ENCODE data around the gene SMOC2.
"Not testable (repeated sequence)": the region's sequence is repeated elsewhere in the genome, so short reads cannot be mapped to it uniquely, and the experiment has no call there.

The SMOC2 gene

GRCh38 chr6:168684906-168685305, 243.9 kb downstream of the SMOC2 start:
- H3K4me3 Mint-ChIP-seq: no peak overlapping the region
- peaks cover 58% of the 10 kb centered on the region for H3K27me3 Mint-ChIP-seq
- DNase-seq (ENCODE audit: low spot score in 2 of 2): no peak
- H3K4me1 Mint-ChIP-seq: no peaks in the 10 kb centered on the region
- no peak overlapping the region for H3K27ac Mint-ChIP-seq (ENCODE audit: low read depth)
- ATAC-seq (replicated peaks; ENCODE audit: extremely low read depth, poor library complexity, severe bottlenecking): no peak
- H3K9me3 Mint-ChIP-seq: no peaks in the 10 kb centered on the region
- H3K36me3 Mint-ChIP-seq (ENCODE audit: insufficient read depth): no peaks in the 10 kb centered on the region

DNA sequence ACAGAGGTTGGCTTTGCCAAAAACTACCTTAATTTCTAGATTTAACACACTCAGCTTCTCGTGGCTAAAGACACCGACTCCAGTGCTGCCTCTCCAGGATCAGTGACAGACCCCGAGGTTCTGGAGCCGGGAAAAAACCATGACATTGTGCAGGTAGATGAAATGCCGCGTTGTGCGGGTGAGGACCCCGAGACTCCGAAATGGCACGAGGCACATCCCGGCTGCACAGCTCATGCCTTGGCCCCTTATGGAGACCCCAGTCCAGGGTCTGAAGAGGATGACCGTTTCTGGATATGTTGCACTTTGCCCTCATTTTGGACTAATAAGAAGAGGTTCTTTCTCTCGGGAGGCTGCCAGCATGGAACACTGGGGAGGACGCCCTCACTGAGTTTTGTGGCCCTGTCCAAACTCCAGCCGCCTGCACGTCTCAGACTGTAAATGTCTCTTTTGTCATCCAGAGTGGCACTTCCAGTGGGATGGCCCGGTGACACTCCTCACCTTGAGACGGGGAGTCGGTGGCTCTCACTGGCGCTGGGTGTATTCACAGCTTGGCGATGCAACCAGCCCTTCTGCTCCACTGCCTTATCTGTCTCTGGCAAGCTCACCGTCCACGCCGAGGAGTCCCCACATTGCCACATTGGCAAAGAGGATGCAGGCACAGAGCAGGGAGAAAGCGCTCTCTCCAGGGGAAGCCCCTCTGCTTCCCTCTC, 245.2 kb downstream of the SMOC2 start:
- Mint-ChIP-seq H3K27ac (ENCODE audit: low read depth) (no peak overlapping the region), H3K4me3 (no peak overlapping the region), H3K4me1 (no peaks in the 10 kb centered on the region), H3K27me3 (peaks cover 58% of the 10 kb centered on the region), H3K36me3 (ENCODE audit: insufficient read depth) (no peaks in the 10 kb centered on the region), H3K9me3 (no peaks in the 10 kb centered on the region)
- ATAC-seq (replicated peaks; ENCODE audit: extremely low read depth, poor library complexity, severe bottlenecking) (no peak), DNase-seq (ENCODE audit: low spot score in 2 of 2) (no peak)

GRCh38 chr6:168686831-168687730, 246.1 kb downstream of the SMOC2 start:
- Mint-ChIP-seq H3K36me3 (ENCODE audit: insufficient read depth) (no peaks in the 10 kb centered on the region), H3K27ac (ENCODE audit: low read depth) (no peak overlapping the region), H3K9me3 (no peaks in the 10 kb centered on the region), H3K27me3 (peaks cover 58% of the 10 kb centered on the region), H3K4me1 (no peaks in the 10 kb centered on the region), H3K4me3 (no peak overlapping the region)
- ATAC-seq (replicated peaks; ENCODE audit: extremely low read depth, poor library complexity, severe bottlenecking): no peak
- no peak for DNase-seq (ENCODE audit: low spot score in 2 of 2)

DNA sequence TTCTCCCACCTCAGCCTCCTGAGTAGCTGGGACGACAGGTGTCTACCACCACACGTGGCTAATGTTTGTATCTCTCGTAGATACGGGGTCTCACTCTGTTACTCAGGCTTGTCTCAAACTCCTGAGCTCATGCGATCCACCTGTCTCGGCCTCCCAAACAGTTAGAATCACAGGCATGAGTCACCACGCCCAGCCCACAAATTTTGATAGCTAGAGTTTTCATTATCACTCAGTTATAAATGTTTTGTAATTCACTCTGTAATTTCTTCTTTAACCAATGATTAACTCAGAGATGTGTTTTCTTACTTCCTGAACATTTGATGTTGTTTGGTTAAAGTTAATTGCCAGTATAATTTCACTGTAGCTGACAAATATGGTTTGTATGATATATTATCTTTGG, 249.3 kb downstream of the SMOC2 start:
- no peaks in the 10 kb centered on the region for H3K4me1 Mint-ChIP-seq
- H3K27me3 Mint-ChIP-seq: peaks cover 41% of the 10 kb centered on the region
- H3K36me3 Mint-ChIP-seq (ENCODE audit: insufficient read depth): no peaks in the 10 kb centered on the region
- ATAC-seq (replicated peaks; ENCODE audit: extremely low read depth, poor library complexity, severe bottlenecking): no peak
- H3K27ac Mint-ChIP-seq (ENCODE audit: low read depth): no peak overlapping the region
- DNase-seq (ENCODE audit: low spot score in 2 of 2): no peak
- H3K4me3 Mint-ChIP-seq: no peak overlapping the region
- no peaks in the 10 kb centered on the region for H3K9me3 Mint-ChIP-seq

DNA sequence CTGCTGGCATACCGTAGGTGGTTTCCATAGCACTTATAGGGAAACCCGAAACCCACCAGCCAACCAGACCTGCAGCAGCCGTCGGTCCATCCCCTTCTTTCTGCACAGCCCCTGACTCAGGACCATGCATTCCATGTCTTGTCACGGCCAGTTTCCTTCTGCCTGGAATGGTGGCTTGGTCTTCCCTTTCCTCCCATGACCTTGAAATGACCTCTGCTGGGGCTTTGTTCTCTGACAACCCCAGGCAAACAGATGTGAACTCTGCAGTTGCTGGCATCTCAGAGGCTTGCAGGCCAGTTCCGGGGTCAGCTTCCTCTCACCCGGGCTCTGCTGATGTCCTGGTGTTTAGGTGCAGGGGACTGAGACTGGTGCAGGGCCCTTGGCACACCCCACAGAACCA, 250.8 kb downstream of the SMOC2 start:
- DNase-seq (ENCODE audit: low spot score in 2 of 2): no peak
- peaks cover 26% of the 10 kb centered on the region for H3K27me3 Mint-ChIP-seq
- H3K4me3 Mint-ChIP-seq: no peak overlapping the region
- ATAC-seq (replicated peaks; ENCODE audit: extremely low read depth, poor library complexity, severe bottlenecking): no peak
- no peaks in the 10 kb centered on the region for H3K9me3 Mint-ChIP-seq
- no peak overlapping the region for H3K27ac Mint-ChIP-seq (ENCODE audit: low read depth)
- H3K36me3 Mint-ChIP-seq (ENCODE audit: insufficient read depth): no peaks in the 10 kb centered on the region
- no peaks in the 10 kb centered on the region for H3K4me1 Mint-ChIP-seq

DNA sequence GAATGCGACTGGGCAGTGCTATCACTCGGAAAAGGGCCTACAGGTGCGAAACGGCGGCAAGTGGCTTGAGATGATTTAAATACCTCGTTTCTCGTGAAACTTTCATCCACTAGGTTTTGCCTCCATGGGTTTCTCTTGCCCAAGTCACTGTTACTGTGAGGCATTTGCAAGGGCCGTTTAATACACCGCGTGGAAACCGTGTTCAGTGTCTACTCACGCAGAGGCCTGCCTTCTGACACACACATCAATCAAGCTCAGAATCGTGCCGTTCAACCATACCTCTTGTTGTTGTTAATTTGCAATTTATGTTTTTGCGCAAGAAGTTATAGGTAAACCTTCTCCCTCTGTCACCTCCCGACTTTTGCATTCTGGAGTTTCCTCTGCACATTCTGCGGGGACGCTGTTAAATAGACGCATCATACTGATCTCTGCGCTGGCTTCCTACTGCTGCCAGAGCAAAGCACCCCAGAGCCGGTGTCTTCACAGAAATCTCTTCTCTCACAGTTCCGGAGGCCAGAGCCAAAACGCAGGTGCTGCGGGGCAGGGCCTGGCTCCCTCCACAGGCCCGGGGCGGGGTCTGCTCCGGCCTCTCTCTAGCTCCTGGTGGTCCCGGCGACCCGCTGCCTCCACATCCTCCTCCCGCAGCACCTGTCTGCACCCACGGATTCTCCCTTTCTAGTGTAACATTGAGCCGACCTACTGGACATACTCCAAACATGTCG, 251.4 kb downstream of the SMOC2 start:
- no peak overlapping the region for H3K4me3 Mint-ChIP-seq
- no peaks in the 10 kb centered on the region for H3K9me3 Mint-ChIP-seq
- ATAC-seq (replicated peaks; ENCODE audit: extremely low read depth, poor library complexity, severe bottlenecking) (no peak), DNase-seq (ENCODE audit: low spot score in 2 of 2) (no peak)
- H3K4me1 Mint-ChIP-seq: no peaks in the 10 kb centered on the region
- no peaks in the 10 kb centered on the region for H3K36me3 Mint-ChIP-seq (ENCODE audit: insufficient read depth)
- no peak overlapping the region for H3K27ac Mint-ChIP-seq (ENCODE audit: low read depth)
- H3K27me3 Mint-ChIP-seq: peaks cover 20% of the 10 kb centered on the region

- H3K4me3 Mint-ChIP-seq; H3K9me3 Mint-ChIP-seq; H3K27ac Mint-ChIP-seq (ENCODE audit: low read depth); DNase-seq (ENCODE audit: low spot score in 2 of 2); ATAC-seq (replicated peaks; ENCODE audit: extremely low read depth, poor library complexity, severe bottlenecking); H3K4me1 Mint-ChIP-seq; H3K36me3 Mint-ChIP-seq (ENCODE audit: insufficient read depth): not testable (repeated sequence)
- H3K27me3 Mint-ChIP-seq: peaks cover 15% of the 10 kb centered on the region
These were observed 251.9 kb downstream of the SMOC2 start for GRCh38 chr6:168692915-168693257.

- not testable (repeated sequence) for H3K4me3 Mint-ChIP-seq; DNase-seq (ENCODE audit: low spot score in 2 of 2); H3K27ac Mint-ChIP-seq (ENCODE audit: low read depth); H3K36me3 Mint-ChIP-seq (ENCODE audit: insufficient read depth); H3K9me3 Mint-ChIP-seq; H3K4me1 Mint-ChIP-seq; ATAC-seq (replicated peaks; ENCODE audit: extremely low read depth, poor library complexity, severe bottlenecking)
- peaks cover 11% of the 10 kb centered on the region for H3K27me3 Mint-ChIP-seq
These were observed 253.8 kb downstream of the SMOC2 start for GRCh38 chr6:168694797-168695196.

DNA sequence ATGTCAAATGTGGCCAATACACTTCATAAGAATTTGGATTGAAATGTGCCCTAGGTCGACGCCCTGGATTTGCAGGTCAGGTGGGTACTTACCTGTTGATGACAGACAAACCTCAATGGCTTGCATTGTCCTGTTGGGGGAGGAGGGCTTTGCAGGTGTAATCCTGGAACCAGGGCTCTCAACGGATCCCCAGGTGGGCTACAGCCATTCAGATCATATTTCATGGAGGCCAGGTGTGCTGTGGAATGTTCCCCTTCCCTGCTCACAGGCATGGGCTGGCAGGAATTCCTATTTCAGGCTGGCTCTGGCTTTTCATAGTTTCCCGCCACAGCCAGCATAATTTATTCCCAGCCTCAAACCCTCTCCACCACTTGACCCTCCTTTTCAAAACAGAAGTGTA, 254.7 kb downstream of the SMOC2 start:
- no peak for ATAC-seq (replicated peaks; ENCODE audit: extremely low read depth, poor library complexity, severe bottlenecking)
- DNase-seq (ENCODE audit: low spot score in 2 of 2): no peak
- peaks cover 12% of the 10 kb centered on the region for H3K27me3 Mint-ChIP-seq
- no peaks in the 10 kb centered on the region for H3K4me1 Mint-ChIP-seq
- no peak overlapping the region for H3K4me3 Mint-ChIP-seq
- H3K9me3 Mint-ChIP-seq: no peaks in the 10 kb centered on the region
- no peak overlapping the region for H3K27ac Mint-ChIP-seq (ENCODE audit: low read depth)
- no peaks in the 10 kb centered on the region for H3K36me3 Mint-ChIP-seq (ENCODE audit: insufficient read depth)

GRCh38 chr6:168698923-168699322, 257.9 kb downstream of the SMOC2 start:
- no peaks in the 10 kb centered on the region for H3K4me1 Mint-ChIP-seq
- H3K36me3 Mint-ChIP-seq (ENCODE audit: insufficient read depth): no peaks in the 10 kb centered on the region
- ATAC-seq (replicated peaks; ENCODE audit: extremely low read depth, poor library complexity, severe bottlenecking): no peak
- H3K9me3 Mint-ChIP-seq: no peaks in the 10 kb centered on the region
- H3K4me3 Mint-ChIP-seq: no peak overlapping the region
- DNase-seq (ENCODE audit: low spot score in 2 of 2): no peak
- peaks cover 35% of the 10 kb centered on the region for H3K27me3 Mint-ChIP-seq
- H3K27ac Mint-ChIP-seq (ENCODE audit: low read depth): no peak overlapping the region

DNA sequence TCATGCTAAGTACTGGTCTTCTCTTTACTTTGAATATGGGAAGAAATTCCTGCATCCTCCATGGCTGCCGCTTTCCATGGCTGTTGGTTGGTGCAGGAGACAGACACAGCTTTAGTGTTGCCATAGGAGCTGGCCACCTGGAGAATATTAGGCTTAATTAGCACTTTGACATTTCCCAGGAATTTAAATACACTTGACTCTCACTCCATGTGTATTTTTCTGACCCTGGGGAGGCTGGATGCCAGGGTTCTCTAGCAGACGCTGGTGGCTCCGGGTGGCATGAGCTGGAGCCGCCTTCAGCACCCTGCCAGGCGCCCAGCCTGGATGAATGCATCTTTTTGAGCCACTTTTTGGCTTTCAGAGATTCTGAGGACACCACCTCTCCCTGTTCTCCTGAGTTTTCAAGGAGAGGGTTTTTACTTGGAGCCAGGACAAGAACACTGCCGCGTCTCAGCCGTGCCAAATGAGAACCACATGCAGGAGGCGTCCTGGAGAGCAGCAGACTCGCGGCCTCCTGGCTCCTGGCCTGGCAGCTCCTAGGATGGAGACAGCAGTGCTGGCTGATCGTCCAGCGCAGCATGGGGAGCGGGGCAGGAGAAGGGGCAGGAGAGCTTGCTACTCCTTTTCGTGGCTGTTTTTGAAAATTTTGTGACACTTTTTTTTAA, 258.8 kb downstream of the SMOC2 start:
- DNase-seq (ENCODE audit: low spot score in 2 of 2): no peak
- H3K36me3 Mint-ChIP-seq (ENCODE audit: insufficient read depth): no peaks in the 10 kb centered on the region

GRCh38 chr6:168700880-168701279, 259.9 kb downstream of the SMOC2 start:
- no peaks in the 10 kb centered on the region for H3K9me3 Mint-ChIP-seq
- H3K4me3 Mint-ChIP-seq: no peak overlapping the region
- peaks cover 30% of the 10 kb centered on the region for H3K27me3 Mint-ChIP-seq
- ATAC-seq (replicated peaks; ENCODE audit: extremely low read depth, poor library complexity, severe bottlenecking) (no peak), DNase-seq (ENCODE audit: low spot score in 2 of 2) (no peak)
- no peaks in the 10 kb centered on the region for H3K4me1 Mint-ChIP-seq
- no peak overlapping the region for H3K27ac Mint-ChIP-seq (ENCODE audit: low read depth)
- no peaks in the 10 kb centered on the region for H3K36me3 Mint-ChIP-seq (ENCODE audit: insufficient read depth)

More for the DNA sequence above, 258.8 kb downstream of the SMOC2 start:
- Mint-ChIP-seq H3K4me1 (no peaks in the 10 kb centered on the region), H3K9me3 (no peaks in the 10 kb centered on the region), H3K4me3 (no peak overlapping the region), H3K27ac (ENCODE audit: low read depth) (no peak overlapping the region), H3K27me3 (peaks cover 30% of the 10 kb centered on the region)
- ATAC-seq (replicated peaks; ENCODE audit: extremely low read depth, poor library complexity, severe bottlenecking): no peak

All from central memory CD8-positive, alpha-beta T cell (primary cell).